Lung (tissue), 12 donors: ENCODE data around the gene ZNF418. TPM values are rescaled to one million over a fixed set of nuclear protein-coding genes. Genes with fewer than 3 reads are reported as not detected.

Experiments
- ATAC-seq: fragments of 200-7000 bp; cut with Tn5 transposase; one replicate; pipeline ENCODE4 v1.9.1; 2020; ENCODE audit warnings: moderate number of reproducible peaks; ENCODE audit not compliant: insufficient read depth, low FRiP score
- DNase-seq, 3 donors: peaks; one replicate each; pipeline ENCODE4 v3.0.0-alpha.2; 2013 to 2017
- H3K27ac ChIP-seq, 2 donors: one replicate each; pipeline ENCODE4 v1.5.1; 2013; ENCODE audit warnings: mild to moderate bottlenecking in 2 of 2, moderate library complexity in 2 of 2, control low read depth in 1 of 2, inconsistent platforms in 1 of 2, low read depth in 1 of 2, low read length in 1 of 2
- H3K27me3 ChIP-seq, 3 donors: one replicate each; pipeline ENCODE4 v1.5.1; 2013; ENCODE audit warnings: low read length in 2 of 3; ENCODE audit not compliant: control insufficient read depth in 3 of 3, insufficient read depth in 3 of 3
- H3K36me3 ChIP-seq, 4 donors: one replicate each; pipeline ENCODE4 v1.5.1; 2013; ENCODE audit warnings: low read length in 4 of 4, mild to moderate bottlenecking in 1 of 4, moderate library complexity in 1 of 4; ENCODE audit not compliant: control insufficient read depth in 4 of 4, insufficient read depth in 4 of 4
- H3K4me1 ChIP-seq, 5 donors: one replicate each; pipeline ENCODE4 v1.5.1; 2013; ENCODE audit warnings: low read length in 5 of 5, mild to moderate bottlenecking in 2 of 5, moderate library complexity in 1 of 5; ENCODE audit not compliant: control insufficient read depth in 5 of 5, insufficient read depth in 5 of 5
- H3K4me3 ChIP-seq: one replicate; pipeline ENCODE4 v1.5.1; 2013; ENCODE audit warnings: mild to moderate bottlenecking, control low read depth, moderate library complexity
- H3K9ac ChIP-seq, 2 donors: one replicate each; pipeline ENCODE4 v1.5.1; 2013; ENCODE audit warnings: low read length in 2 of 2, control low read depth in 1 of 2; ENCODE audit not compliant: insufficient read depth in 1 of 2
- H3K9me3 ChIP-seq, 4 donors: one replicate each; pipeline ENCODE4 v1.5.1; 2013; ENCODE audit warnings: low read length in 3 of 4, mild to moderate bottlenecking in 1 of 4, moderate library complexity in 1 of 4; ENCODE audit not compliant: control insufficient read depth in 4 of 4, insufficient read depth in 3 of 4
- polyA plus RNA-seq, 2 donors: library from polyadenylated mRNA; stranded (reverse); fragments of 200-250 nt; gene quantifications; one replicate each; pipeline ENCODE4 v1.2.1, GENCODE V29; 2013
- total RNA-seq, 2 donors: library from RNA; depleted of rRNA in 1 of 2; stranded (reverse); fragments of >200 nt in 1 of 2; gene quantifications; one replicate each; pipeline ENCODE4 v1.2.1, GENCODE V29; 2014 to 2021
- TF ChIP-seq, protein P1 (sequence below): IDR thresholded peaks from 2 replicates; pipeline ENCODE4 v1.5.1; 2012; ENCODE audit warnings: mild to moderate bottlenecking; ENCODE audit errors: control extremely low read depth, extremely low read depth
- donor health status: control.
- donor health status: control.
- donor health status: Bipolar disorder and iron deficiency.
- donor health status: healthy.
- donor health status: DM: yes; HTN: yes; CAD: no.

ZNF418 gene
- total and polyA plus RNA-seq, 4 donors: 1.9 to 20.8 (median 4.8) TPM

- Histone ChIP-seq H3K9me3 (peaks cover 12 to 62% (median 39%) of the 10 kb centered on the region in 4 donors), H3K27ac (no peak overlapping the region), H3K36me3 (peaks cover 12 to 50% (median 43%) of the 10 kb centered on the region in 4 donors), H3K4me3 (no peak overlapping the region), H3K4me1 (no peaks in the 10 kb centered on the region), H3K27me3 (no peaks in the 10 kb centered on the region), H3K9ac (no peak overlapping the region)
- DNase-seq (no peak), ATAC-seq (no peak)
- TF ChIP-seq, protein P1, sequence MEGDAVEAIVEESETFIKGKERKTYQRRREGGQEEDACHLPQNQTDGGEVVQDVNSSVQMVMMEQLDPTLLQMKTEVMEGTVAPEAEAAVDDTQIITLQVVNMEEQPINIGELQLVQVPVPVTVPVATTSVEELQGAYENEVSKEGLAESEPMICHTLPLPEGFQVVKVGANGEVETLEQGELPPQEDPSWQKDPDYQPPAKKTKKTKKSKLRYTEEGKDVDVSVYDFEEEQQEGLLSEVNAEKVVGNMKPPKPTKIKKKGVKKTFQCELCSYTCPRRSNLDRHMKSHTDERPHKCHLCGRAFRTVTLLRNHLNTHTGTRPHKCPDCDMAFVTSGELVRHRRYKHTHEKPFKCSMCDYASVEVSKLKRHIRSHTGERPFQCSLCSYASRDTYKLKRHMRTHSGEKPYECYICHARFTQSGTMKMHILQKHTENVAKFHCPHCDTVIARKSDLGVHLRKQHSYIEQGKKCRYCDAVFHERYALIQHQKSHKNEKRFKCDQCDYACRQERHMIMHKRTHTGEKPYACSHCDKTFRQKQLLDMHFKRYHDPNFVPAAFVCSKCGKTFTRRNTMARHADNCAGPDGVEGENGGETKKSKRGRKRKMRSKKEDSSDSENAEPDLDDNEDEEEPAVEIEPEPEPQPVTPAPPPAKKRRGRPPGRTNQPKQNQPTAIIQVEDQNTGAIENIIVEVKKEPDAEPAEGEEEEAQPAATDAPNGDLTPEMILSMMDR: no peak
These were observed 62.8 kb downstream of the ZNF418 start for GRCh38 chr19:57872450-57872849.

Other genes with a start within 250 kb of the ZNF418 start
- 10 to 100 TPM in 1 of 2 donors, 1 to 10 TPM in 1; 3.7 to 34.6 TPM for gene ZNF154, start 226.2 kb downstream of the ZNF418 start, total RNA-seq
- 1 to 10 TPM; 1.2 to 1.9 TPM for gene ZNF154, start 226.2 kb downstream of the ZNF418 start, polyA plus RNA-seq
- 10 to 100 TPM in 1 of 2 donors, 1 to 10 TPM in 1; 9.7 to 17.1 TPM for gene ZNF671, start 207.8 kb downstream of the ZNF418 start, total RNA-seq
- 1 to 10 TPM; 2.4 to 4.8 TPM for gene ZNF671, start 207.8 kb downstream of the ZNF418 start, polyA plus RNA-seq
- gene ZNF776, start 188.6 kb downstream of the ZNF418 start, total RNA-seq: 10 to 100 TPM; 13.9 to 33.8 TPM
- gene ZNF776, start 188.6 kb downstream of the ZNF418 start, polyA plus RNA-seq: 1 to 10 TPM; 2.9 to 5.6 TPM
- 10 to 100 TPM; 14.8 to 48.1 TPM for gene ZNF586, start 165.7 kb downstream of the ZNF418 start, total RNA-seq
- gene ZNF586, start 165.7 kb downstream of the ZNF418 start, polyA plus RNA-seq: 1 to 10 TPM; 4.8 to 7.4 TPM
- gene ZNF552, start 120.5 kb downstream of the ZNF418 start, total RNA-seq: 10 to 100 TPM; 15.1 to 44.1 TPM
- 1 to 10 TPM; 5.9 to 7.2 TPM for gene ZNF552, start 120.5 kb downstream of the ZNF418 start, polyA plus RNA-seq
- gene ZNF587B, start 105.1 kb downstream of the ZNF418 start, total RNA-seq: 10 to 100 TPM; 15.5 to 31.7 TPM
- gene ZNF587B, start 105.1 kb downstream of the ZNF418 start, polyA plus RNA-seq: 1 to 10 TPM; 4.0 to 7.3 TPM
- 10 to 100 TPM; 20.0 to 44.4 TPM for gene ZNF587, start 85.5 kb downstream of the ZNF418 start, total RNA-seq
- gene ZNF587, start 85.5 kb downstream of the ZNF418 start, polyA plus RNA-seq: 10 to 100 TPM in 1 of 2 donors, 1 to 10 TPM in 1; 6.7 to 11.6 TPM
- gene ZNF814, start 46.4 kb downstream of the ZNF418 start, total RNA-seq: 10 to 100 TPM; 15.5 to 29.4 TPM
- gene ZNF814, start 46.4 kb downstream of the ZNF418 start, polyA plus RNA-seq: 1 to 10 TPM; 7.2 to 7.9 TPM
- gene ZNF417, start 18.8 kb downstream of the ZNF418 start, total RNA-seq: 10 to 100 TPM; 16.6 to 39.0 TPM
- gene ZNF417, start 18.8 kb downstream of the ZNF418 start, polyA plus RNA-seq: 1 to 10 TPM; 3.3 to 3.9 TPM
- gene ZNF256, start 12.3 kb upstream of the ZNF418 start, total RNA-seq: 1 to 10 TPM; 4.9 to 8.1 TPM
- gene ZNF256, start 12.3 kb upstream of the ZNF418 start, polyA plus RNA-seq: 1 to 10 TPM; 2.5 to 2.7 TPM
- 1 to 10 TPM; 1.2 to 1.3 TPM for gene C19orf18, start 39.1 kb upstream of the ZNF418 start, total RNA-seq
- gene C19orf18, start 39.1 kb upstream of the ZNF418 start, polyA plus RNA-seq: 1 to 10 TPM in 1 of 2 donors, under 1 TPM in 1; 0.24 to 2.0 TPM
- 10 to 100 TPM; 16.9 to 37.9 TPM for gene ZNF606, start 67.4 kb upstream of the ZNF418 start, total RNA-seq
- gene ZNF606, start 67.4 kb upstream of the ZNF418 start, polyA plus RNA-seq: 1 to 10 TPM; 6.0 to 6.5 TPM
- 1 to 10 TPM; 1.1 to 1.7 TPM for gene ZSCAN1, start 98.6 kb upstream of the ZNF418 start, total RNA-seq
- under 1 TPM; 0.30 to 0.63 TPM for gene ZSCAN1, start 98.6 kb upstream of the ZNF418 start, polyA plus RNA-seq
- 10 to 100 TPM in 1 of 2 donors, 1 to 10 TPM in 1; 4.6 to 13.5 TPM for gene ZNF135, start 123.9 kb upstream of the ZNF418 start, total RNA-seq
- gene ZNF135, start 123.9 kb upstream of the ZNF418 start, polyA plus RNA-seq: 1 to 10 TPM; 2.2 to 2.4 TPM
- gene ZSCAN18, start 162.8 kb upstream of the ZNF418 start, total RNA-seq: 100 to 1,000 TPM in 1 of 2 donors, 10 to 100 TPM in 1; 68.7 to 123 TPM
- 10 to 100 TPM; 22.1 to 37.4 TPM for gene ZSCAN18, start 162.8 kb upstream of the ZNF418 start, polyA plus RNA-seq
- 10 to 100 TPM in 1 of 2 donors, 1 to 10 TPM in 1; 9.0 to 20.0 TPM for gene ZNF329, start 215.4 kb upstream of the ZNF418 start, total RNA-seq
- 1 to 10 TPM; 2.3 to 3.9 TPM for gene ZNF329, start 215.4 kb upstream of the ZNF418 start, polyA plus RNA-seq
- gene ZNF274, start 247.7 kb upstream of the ZNF418 start, total RNA-seq: 10 to 100 TPM; 27.8 to 29.6 TPM
- gene ZNF274, start 247.7 kb upstream of the ZNF418 start, polyA plus RNA-seq: 10 to 100 TPM; 10.2 to 24.2 TPM